GM21825 (cell line): ENCODE results near the gene VRTN.

Experiments
- ATAC-seq: cut with Tn5 transposase; IDR thresholded peaks from one replicate; pipeline ENCODE4 v1.9.1; 2021; ENCODE audit warnings: mild to moderate bottlenecking, moderate library complexity; ENCODE audit not compliant: unreplicated experiment

VRTN gene

GRCh38 chr14:74392616-74393570, 44.6 kb downstream of the VRTN start:
- ATAC-seq: no peak

GRCh38 chr14:74394549-74394948, 46.3 kb downstream of the VRTN start:
- ATAC-seq: no peak

GRCh38 chr14:74395094-74395493, 46.8 kb downstream of the VRTN start:
- no peak for ATAC-seq

- ATAC-seq: no peak
Measured at GRCh38 chr14:74400031-74400685, 51.9 kb downstream of the VRTN start.

GRCh38 chr14:74400919-74401503, 52.7 kb downstream of the VRTN start:
- ATAC-seq: peak; percentile 6

- ATAC-seq: peak; percentile 78
Measured at GRCh38 chr14:74401504-74402241, 53.4 kb downstream of the VRTN start.

GRCh38 chr14:74402401-74403251, 54.4 kb downstream of the VRTN start:
- no peak for ATAC-seq

- ATAC-seq: no peak
Measured at GRCh38 chr14:74403619-74404417, 55.5 kb downstream of the VRTN start.

GRCh38 chr14:74404435-74404834, 56.2 kb downstream of the VRTN start:
- ATAC-seq: no peak

GRCh38 chr14:74405663-74406062, 57.4 kb downstream of the VRTN start:
- no peak for ATAC-seq

GRCh38 chr14:74407021-74407800, 58.9 kb downstream of the VRTN start:
- ATAC-seq: no peak

- ATAC-seq: no peak
Measured at GRCh38 chr14:74407801-74408154, 59.5 kb downstream of the VRTN start.

- no peak for ATAC-seq
Measured at GRCh38 chr14:74408870-74409269, 60.6 kb downstream of the VRTN start.

GRCh38 chr14:74409441-74409840, 61.2 kb downstream of the VRTN start:
- ATAC-seq: no peak
